Activated CD8-positive, alpha-beta memory T cell treated with anti-CD3 and anti-CD28 coated beads, Interleukin-2, amount 10 ng/mL, durations not matched to agents 7 days and 5 days (primary cell): ENCODE data around the gene NDUFS3. TPM values are rescaled to one million over a fixed set of nuclear protein-coding genes. Genes with fewer than 3 reads are reported as not detected.

Experiments
- ATAC-seq: fragments of 150-1000 bp; cut with Tn5 transposase; one replicate; pipeline ENCODE4 v1.10.0; 2021; ENCODE audit warnings: moderate library complexity
- CTCF ChIA-PET: fragments of 350-600 bp; sonication (Branson Sonifier 250); formaldehyde crosslinking; loops from one replicate; lab custom pipeline; 2021; ENCODE audit warnings: antibody characterized with exemption; lab: Charles Lee
- DNase-seq: peaks from one replicate; pipeline ENCODE4 v3.0.0-alpha.2; 2020
- H3K27ac Mint-ChIP-seq: one replicate; pipeline ENCODE4 v1.8.0; 2021; ENCODE audit warnings: mild to moderate bottlenecking, mixed read lengths
- H3K27me3 Mint-ChIP-seq: one replicate; pipeline ENCODE4 v1.8.0; 2021; ENCODE audit warnings: mixed read lengths
- H3K36me3 Mint-ChIP-seq: one replicate; pipeline ENCODE4 v1.8.0; 2021; ENCODE audit warnings: mild to moderate bottlenecking, mixed read lengths
- H3K4me1 Mint-ChIP-seq: one replicate; pipeline ENCODE4 v1.8.0; 2021; ENCODE audit warnings: mixed read lengths
- H3K4me3 Mint-ChIP-seq: one replicate; pipeline ENCODE4 v1.8.0; 2021; ENCODE audit warnings: mild to moderate bottlenecking, moderate library complexity, mixed read lengths
- H3K9me3 Mint-ChIP-seq: one replicate; pipeline ENCODE4 v1.8.0; 2022; ENCODE audit warnings: low read depth, mixed read lengths
- total RNA-seq, 2 experiments: library from RNA; stranded (reverse); gene quantifications; one replicate each; pipeline ENCODE4 v1.2.3, GENCODE V29; 2021

The NDUFS3 gene
- total RNA-seq, 2 experiments from 2014 or later: 110 to 127 TPM

DNA sequence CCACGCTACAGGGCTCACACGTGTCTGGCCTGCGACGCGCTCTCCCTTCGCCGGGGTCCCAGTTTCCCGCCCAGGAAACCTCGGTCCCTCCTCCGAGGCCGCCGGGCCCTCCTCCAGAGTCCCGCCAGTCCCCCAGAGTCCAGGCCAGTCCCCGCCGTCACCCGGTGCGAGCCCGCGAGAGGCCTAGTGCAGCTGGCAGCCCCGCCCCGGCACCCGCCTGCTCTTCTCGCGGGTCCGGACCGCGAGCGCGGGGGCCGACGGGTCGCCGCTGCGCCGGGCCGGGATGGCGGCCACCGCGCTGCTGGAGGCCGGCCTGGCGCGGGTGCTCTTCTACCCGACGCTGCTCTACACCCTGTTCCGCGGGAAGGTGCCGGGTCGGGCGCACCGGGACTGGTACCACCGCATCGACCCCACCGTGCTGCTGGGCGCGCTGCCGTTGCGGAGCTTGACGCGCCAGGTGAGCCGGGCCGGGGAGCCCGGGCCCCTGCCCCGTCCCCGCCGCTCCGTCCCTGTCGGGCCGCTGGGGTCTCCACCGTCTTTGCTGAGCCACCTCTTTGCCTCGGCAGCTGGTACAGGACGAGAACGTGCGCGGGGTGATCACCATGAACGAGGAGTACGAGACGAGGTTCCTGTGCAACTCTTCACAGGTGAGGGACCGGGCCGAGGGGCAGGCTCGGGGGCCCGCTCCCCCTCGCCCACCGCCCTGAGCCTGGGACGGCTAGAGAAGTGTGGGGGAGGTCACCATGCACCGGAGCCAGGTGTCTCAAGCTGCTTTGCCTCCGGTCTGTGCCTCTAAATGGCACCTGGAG, 13.3 kb upstream of the NDUFS3 start, which contains the start of gene PTPMT1:
Gene PTPMT1 (plus strand): TSS at position 260 of the 809 bp plus-strand sequence. CDS start 24 bp downstream, at position 284.
- H3K4me1 Mint-ChIP-seq: peaks cover 29% of the 10 kb centered on the region
- no peaks in the 10 kb centered on the region for H3K9me3 Mint-ChIP-seq
- CTCF ChIA-PET: interaction anchor here (0.6 to 4.0 kb wide), 8 partner anchors 10 to 369 kb away, joined by 3 to 48 read pairs (median 3); partner anchors contain the start of gene CELF1
- H3K4me3 Mint-ChIP-seq: peak within 1 kb of the TSS; percentile 80
- H3K27me3 Mint-ChIP-seq: no peaks in the 10 kb centered on the region
- peak; percentile 96 for ATAC-seq
- DNase-seq: peak; percentile 81
- H3K36me3 Mint-ChIP-seq: peaks cover 10% of the 10 kb centered on the region
- H3K27ac Mint-ChIP-seq: peak within 1 kb of the TSS; percentile 82

DNA sequence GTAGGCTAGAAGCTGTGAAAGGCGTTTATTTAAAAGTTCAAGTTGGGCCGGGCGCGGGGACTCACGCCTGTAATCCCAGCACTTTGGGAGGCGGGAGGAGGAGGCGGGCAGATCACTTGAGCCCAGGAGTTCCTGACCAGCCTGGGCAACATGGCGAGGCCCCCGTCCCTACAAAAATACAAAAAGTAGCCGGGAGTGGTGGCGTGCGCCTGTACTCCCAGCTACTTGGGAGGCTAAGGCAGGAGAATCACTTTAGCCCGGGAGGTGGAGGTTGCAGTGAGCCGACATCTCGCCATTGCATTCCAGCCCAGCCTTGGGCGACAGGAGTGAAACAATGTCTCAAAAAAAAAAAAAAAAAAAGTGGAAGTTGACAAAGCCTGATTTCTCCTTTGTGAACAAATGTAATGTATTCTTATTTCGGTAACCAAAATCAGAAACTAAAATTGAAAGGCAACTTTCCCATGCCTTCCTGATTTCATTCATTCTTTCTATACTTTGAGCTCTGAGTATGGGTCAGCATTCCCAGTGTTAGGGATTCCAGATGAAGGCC, 12.7 kb upstream of the NDUFS3 start:
- H3K36me3 Mint-ChIP-seq: peaks cover 11% of the 10 kb centered on the region
- CTCF ChIA-PET: interaction anchor here (0.8 to 4.0 kb wide), 6 partner anchors 11 to 368 kb away, joined by 3 to 48 read pairs (median 4); partner anchors contain the start of gene CELF1
- H3K4me3 Mint-ChIP-seq: peak overlapping the region; percentile 80
- peak overlapping the region; percentile 73 for H3K27ac Mint-ChIP-seq
- ATAC-seq (no peak), DNase-seq (no peak)
- H3K4me1 Mint-ChIP-seq: peaks cover 29% of the 10 kb centered on the region
- H3K9me3 Mint-ChIP-seq: no peaks in the 10 kb centered on the region
- H3K27me3 Mint-ChIP-seq: no peaks in the 10 kb centered on the region

DNA sequence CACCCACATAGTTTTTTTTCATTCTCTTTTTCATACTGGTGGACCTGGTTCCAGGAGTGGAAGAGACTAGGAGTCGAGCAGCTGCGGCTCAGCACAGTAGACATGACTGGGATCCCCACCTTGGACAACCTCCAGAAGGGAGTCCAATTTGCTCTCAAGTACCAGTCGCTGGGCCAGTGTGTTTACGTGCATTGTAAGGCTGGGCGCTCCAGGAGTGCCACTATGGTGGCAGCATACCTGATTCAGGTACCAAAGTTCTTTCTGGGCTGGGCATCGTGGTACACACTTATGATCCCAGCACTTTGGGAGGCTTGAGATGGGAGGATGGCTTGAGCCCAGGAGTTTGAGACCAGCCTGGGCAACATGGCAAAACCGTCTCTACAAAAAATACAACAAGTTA, 9.2 kb upstream of the NDUFS3 start:
- CTCF ChIA-PET: interaction anchor here (1.2 kb wide), 1 partner anchor 13 kb away, joined by 3 read pairs; no protein-coding TSS in a partner anchor
- peaks cover 19% of the 10 kb centered on the region for H3K4me1 Mint-ChIP-seq
- H3K9me3 Mint-ChIP-seq: no peaks in the 10 kb centered on the region
- H3K36me3 Mint-ChIP-seq: peaks cover 39% of the 10 kb centered on the region
- DNase-seq (no peak), ATAC-seq (no peak)
- H3K27me3 Mint-ChIP-seq: no peaks in the 10 kb centered on the region
- no peak overlapping the region for H3K4me3 Mint-ChIP-seq
- H3K27ac Mint-ChIP-seq: no peak overlapping the region

DNA sequence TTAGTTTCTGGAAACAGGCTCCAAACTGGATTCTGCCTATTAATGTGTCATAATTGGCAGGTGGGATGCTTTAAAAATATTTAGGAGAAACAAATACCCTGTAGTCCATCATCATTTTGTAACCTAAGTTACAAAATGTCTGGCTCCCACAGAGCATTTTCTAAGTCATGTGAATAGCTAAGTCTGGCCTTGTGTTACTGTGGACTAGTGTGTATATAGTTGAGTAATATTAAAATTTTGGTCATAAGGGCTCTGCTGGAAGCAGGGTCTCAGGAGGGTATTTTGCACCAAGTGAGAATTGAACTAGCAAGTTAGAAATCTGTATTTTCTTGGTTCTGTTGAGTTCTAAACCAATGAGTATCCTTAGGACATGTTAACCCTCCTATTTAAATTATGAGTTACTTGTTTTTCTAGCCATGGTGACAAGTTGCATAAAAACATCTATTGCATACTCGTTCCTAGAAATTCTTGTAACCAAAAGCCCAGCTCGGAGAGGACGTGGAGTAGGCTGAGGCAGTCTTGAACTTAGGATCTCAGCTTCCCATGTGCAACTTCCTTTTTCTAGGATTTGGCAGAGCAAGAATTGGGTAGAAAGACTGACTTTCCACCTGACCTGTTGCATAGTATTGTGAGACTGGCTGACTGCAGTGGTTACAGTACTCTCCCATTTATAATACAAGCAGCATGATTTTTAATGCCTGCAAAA, 8.1 kb upstream of the NDUFS3 start:
- ATAC-seq (no peak), DNase-seq (no peak)
- H3K9me3 Mint-ChIP-seq: no peaks in the 10 kb centered on the region
- H3K36me3 Mint-ChIP-seq: peaks cover 47% of the 10 kb centered on the region
- H3K27me3 Mint-ChIP-seq: no peaks in the 10 kb centered on the region
- H3K4me3 Mint-ChIP-seq: no peak overlapping the region
- CTCF ChIA-PET: interaction anchor here (0.6 to 0.7 kb wide), 2 partner anchors 35 to 59 kb away, joined by 3 to 4 read pairs; no protein-coding TSS in a partner anchor
- peaks cover 17% of the 10 kb centered on the region for H3K4me1 Mint-ChIP-seq
- H3K27ac Mint-ChIP-seq: no peak overlapping the region

DNA sequence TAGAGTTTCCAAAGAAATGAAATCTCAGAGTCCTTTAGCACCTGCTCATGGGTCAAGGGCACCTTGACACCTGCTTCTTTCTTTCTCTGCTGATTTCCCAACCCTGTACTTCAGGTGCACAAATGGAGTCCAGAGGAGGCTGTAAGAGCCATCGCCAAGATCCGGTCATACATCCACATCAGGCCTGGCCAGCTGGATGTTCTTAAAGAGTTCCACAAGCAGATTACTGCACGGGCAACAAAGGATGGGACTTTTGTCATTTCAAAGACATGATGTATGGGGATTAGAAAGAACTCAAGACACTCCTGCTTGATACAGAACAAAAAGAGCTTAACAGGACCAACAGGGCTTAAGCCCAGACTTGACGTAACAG, 7.5 kb upstream of the NDUFS3 start:
- peaks cover 16% of the 10 kb centered on the region for H3K4me1 Mint-ChIP-seq
- no peak overlapping the region for H3K4me3 Mint-ChIP-seq
- CTCF ChIA-PET: interaction anchor here (1.3 kb wide), 1 partner anchor 18 kb away, joined by 3 read pairs; the partner anchor contains the start of gene CELF1
- no peaks in the 10 kb centered on the region for H3K9me3 Mint-ChIP-seq
- peaks cover 50% of the 10 kb centered on the region for H3K36me3 Mint-ChIP-seq
- ATAC-seq (no peak), DNase-seq (no peak)
- H3K27ac Mint-ChIP-seq: no peak overlapping the region
- no peaks in the 10 kb centered on the region for H3K27me3 Mint-ChIP-seq

DNA sequence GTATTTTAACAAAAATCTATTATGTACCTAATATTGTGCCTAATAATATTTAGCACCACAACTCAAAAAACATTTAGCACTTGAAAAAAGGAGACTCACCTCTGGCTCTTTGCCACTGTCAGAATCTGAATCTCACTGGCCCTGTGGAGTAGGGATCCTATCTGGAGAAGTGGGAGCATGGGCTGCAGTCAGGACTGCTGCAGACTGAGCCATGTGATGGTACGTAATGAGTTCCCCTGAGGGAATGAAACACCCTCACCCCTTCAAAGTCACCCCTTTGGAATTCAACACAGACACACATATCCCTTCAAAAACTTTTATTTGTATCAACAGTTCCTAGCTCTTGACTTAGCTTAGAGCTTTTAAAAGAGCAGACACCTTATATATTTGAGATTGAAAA, 7.0 kb upstream of the NDUFS3 start:
- ATAC-seq: no peak
- CTCF ChIA-PET: interaction anchor here (1.3 kb wide), 1 partner anchor 19 kb away, joined by 3 read pairs; the partner anchor contains the start of gene CELF1
- H3K27ac Mint-ChIP-seq: no peak overlapping the region
- H3K4me1 Mint-ChIP-seq: peaks cover 14% of the 10 kb centered on the region
- no peak overlapping the region for H3K4me3 Mint-ChIP-seq
- DNase-seq: no peak
- no peaks in the 10 kb centered on the region for H3K9me3 Mint-ChIP-seq
- peaks cover 54% of the 10 kb centered on the region for H3K36me3 Mint-ChIP-seq
- H3K27me3 Mint-ChIP-seq: no peaks in the 10 kb centered on the region

DNA sequence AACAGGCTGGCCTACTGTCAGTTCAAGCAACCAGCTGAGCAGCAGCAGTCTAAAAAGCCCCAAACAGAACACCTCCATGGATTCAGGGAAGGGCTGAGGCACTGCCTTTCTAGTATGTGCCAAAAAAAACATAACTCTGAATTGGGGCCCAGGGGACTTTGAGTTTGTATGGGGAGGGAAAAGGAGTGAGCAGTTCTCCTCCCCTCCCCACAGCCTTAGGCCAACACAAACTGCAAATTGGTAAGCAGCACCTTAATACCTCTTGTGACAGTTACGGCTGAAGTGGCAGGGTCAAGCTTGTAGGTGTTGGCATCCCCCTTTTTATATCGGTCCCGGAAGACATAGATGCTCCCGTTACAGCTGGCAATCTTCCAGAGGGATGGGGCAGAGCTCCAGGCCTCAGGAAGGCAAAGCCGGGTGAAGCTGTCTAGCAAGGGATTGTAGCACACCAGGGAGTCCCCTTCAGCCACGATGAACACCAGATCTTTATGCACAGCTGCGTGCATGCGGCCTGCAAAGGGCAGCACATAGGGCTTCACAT, 6.1 kb upstream of the NDUFS3 start:
- ATAC-seq: no peak
- CTCF ChIA-PET: interaction anchor here (0.9 to 1.3 kb wide), 2 partner anchors 9 to 20 kb away, joined by 3 to 7 read pairs; partner anchors contain the start of gene CELF1
- Mint-ChIP-seq H3K9me3 (no peaks in the 10 kb centered on the region), H3K4me1 (peaks cover 22% of the 10 kb centered on the region), H3K27ac (no peak overlapping the region), H3K4me3 (no peak overlapping the region), H3K36me3 (peaks cover 57% of the 10 kb centered on the region), H3K27me3 (no peaks in the 10 kb centered on the region)
- no peak for DNase-seq

DNA sequence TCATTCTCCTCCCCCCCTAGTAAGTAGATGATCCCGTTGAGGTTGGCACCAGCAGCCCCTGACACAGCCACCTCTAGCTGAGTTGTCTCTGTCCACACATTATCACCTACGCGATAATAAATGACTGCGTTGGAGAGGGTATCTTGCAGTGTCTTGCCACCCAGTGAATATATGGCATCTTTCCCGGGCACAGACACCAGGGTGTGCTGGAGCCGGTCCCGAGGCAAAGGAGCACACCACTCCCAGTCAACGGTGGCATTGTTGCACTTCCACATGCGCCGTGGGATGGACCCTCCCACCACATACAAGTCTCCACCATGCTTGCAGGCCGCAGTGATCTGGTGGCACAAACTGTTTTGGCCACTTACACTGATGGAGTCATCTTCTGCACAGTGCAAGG, 5.6 kb upstream of the NDUFS3 start:
- Mint-ChIP-seq H3K36me3 (peaks cover 57% of the 10 kb centered on the region), H3K4me3 (no peak overlapping the region), H3K4me1 (peaks cover 26% of the 10 kb centered on the region), H3K9me3 (no peaks in the 10 kb centered on the region), H3K27me3 (no peaks in the 10 kb centered on the region), H3K27ac (no peak overlapping the region)
- CTCF ChIA-PET: interaction anchor here (0.6 to 1.4 kb wide), 3 partner anchors 9 to 21 kb away, joined by 3 to 7 read pairs (median 5); partner anchors contain the start of gene CELF1
- DNase-seq (no peak), ATAC-seq (no peak)

DNA sequence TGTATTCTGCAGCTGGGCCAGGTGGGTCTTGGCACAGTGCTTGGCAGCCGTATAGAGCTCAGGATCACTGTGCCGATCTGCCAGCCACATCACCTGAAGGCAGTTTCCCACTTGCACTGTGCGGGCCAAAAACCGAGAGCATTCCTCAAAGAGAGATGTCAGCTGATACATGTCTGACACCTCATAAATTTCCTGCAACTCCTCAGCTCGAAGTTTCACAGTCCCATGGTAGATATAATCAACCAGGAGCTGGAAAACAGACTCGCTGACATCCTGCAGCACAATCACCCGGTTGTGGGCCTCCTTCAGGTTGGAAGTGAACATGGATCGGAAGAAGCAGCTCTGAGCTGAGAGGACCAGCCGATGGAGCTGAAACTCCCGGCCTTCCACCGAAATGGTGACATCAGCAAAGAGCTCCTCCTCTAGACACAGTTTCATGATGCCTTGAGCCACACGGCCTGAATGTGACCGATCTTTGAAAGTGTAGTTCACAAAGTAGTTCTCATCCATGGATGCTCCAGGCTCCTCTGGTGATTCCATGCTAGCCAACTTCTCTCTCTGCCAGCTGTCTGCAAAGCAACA, 1.3 kb upstream of the NDUFS3 start:
- H3K27ac Mint-ChIP-seq: peak overlapping the region; percentile 99
- H3K4me1 Mint-ChIP-seq: peaks cover 42% of the 10 kb centered on the region
- no peaks in the 10 kb centered on the region for H3K9me3 Mint-ChIP-seq
- CTCF ChIA-PET: interaction anchor here (0.9 to 2.0 kb wide), 5 partner anchors 11 to 46 kb away, joined by 3 to 19 read pairs (median 4); partner anchors contain the start of gene CELF1
- DNase-seq (no peak), ATAC-seq (no peak)
- H3K27me3 Mint-ChIP-seq: no peaks in the 10 kb centered on the region
- H3K36me3 Mint-ChIP-seq: peaks cover 61% of the 10 kb centered on the region
- H3K4me3 Mint-ChIP-seq: peak overlapping the region; percentile 99

DNA sequence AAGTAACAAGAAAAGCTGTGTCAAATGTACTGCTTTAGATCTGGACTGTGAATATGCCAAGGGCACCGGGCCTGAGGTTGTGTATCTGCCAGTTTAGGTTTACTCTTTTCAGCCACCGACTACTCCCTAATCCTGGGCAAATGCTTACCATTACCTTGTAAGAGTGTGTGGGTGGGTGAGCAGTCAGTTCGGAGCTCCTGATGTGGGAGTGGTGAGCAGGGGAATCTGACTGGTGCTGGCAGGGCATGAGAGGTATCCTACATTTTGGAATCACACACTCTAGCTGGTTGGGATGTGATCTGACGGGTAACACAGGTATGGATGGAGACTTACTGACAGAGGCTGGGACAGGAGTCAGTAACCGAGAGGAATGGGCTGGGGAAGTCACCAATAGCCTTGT, 5.0 kb downstream of the NDUFS3 start:
- Mint-ChIP-seq H3K9me3 (no peaks in the 10 kb centered on the region), H3K27me3 (no peaks in the 10 kb centered on the region), H3K4me3 (no peak overlapping the region), H3K4me1 (peaks cover 25% of the 10 kb centered on the region), H3K27ac (no peak overlapping the region), H3K36me3 (peaks cover 32% of the 10 kb centered on the region)
- no peak for ATAC-seq
- no peak for DNase-seq
- CTCF ChIA-PET: no interaction called here

DNA sequence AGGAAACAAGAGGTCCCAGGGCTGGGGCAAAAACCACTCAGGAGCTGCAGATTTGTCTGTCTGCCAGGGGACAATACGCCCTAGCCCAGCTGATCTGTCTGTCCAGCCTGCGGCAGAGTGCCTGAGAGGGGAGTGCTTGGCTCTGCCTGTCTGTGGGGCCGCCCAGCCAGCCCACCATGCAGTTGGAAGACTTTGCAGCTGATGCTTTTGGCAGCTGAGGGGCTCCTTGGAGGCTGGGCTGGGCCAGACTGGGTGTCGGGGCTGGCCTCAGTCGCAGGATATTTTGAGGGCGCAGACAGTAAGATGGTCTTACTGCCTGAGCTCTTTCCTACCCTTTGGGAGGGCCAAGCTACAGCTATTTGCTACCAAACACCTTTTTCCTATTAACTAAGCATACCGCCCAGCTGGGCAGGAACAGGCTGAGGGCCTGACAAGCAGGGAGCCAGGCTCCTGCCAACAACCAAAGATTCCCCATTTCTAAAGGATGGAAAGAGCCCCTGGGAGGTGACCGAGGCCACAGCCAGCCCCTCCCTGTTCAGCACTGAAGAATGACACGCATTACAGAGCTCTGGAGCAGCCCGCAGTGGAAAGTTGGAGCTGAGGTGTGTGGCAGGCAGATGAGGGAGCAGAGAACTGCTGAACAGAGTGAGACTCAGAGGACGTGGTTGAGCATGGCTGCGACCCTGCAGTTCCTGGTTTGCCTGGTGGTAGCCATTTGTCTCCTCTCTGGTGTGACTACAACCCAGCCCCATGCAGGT, 7.4 kb downstream of the NDUFS3 start, which contains the start of gene FAM180B:
Gene FAM180B (plus strand): TSS at position 581 of the 758 bp plus-strand sequence. CDS start 91 bp downstream, at position 672.
- Mint-ChIP-seq H3K4me3 (no peak within 1 kb of the TSS), H3K27me3 (no peaks in the 10 kb centered on the region), H3K4me1 (peaks cover 10% of the 10 kb centered on the region), H3K9me3 (no peaks in the 10 kb centered on the region), H3K36me3 (peaks cover 23% of the 10 kb centered on the region), H3K27ac (no peak within 1 kb of the TSS)
- DNase-seq: no peak
- no peak for ATAC-seq
- CTCF ChIA-PET: interaction anchor here (1.0 kb wide), 1 partner anchor 31 kb away, joined by 3 read pairs; no protein-coding TSS in a partner anchor
